Kidney (tissue), 14 donors: ENCODE results near the gene CRYBG1. TPM values are rescaled to one million over a fixed set of nuclear protein-coding genes. Genes with fewer than 3 reads are reported as not detected.
"Not testable (repeated sequence)": the region's sequence is repeated elsewhere in the genome, so short reads cannot be mapped to it uniquely, and the experiment has no call there.

Source experiments
- DNase-seq, 5 donors: peaks; one replicate each; pipeline ENCODE4 v3.0.0-alpha.2; 2013 to 2020
- FAIRE-seq: peaks from 2 replicates; lab custom pipeline; 2012; peaks lifted over from hg19 to GRCh38; lab: Jason Lieb, UNC
- H3K27ac ChIP-seq, 2 donors: one replicate each; pipeline ENCODE4 v1.7.0; 2013; ENCODE audit warnings: low read depth in 2 of 2, low read length in 2 of 2, inconsistent platforms in 1 of 2
- H3K27me3 ChIP-seq: one replicate; pipeline ENCODE4 v1.7.1; 2013; ENCODE audit warnings: low read length, inconsistent platforms; ENCODE audit not compliant: control insufficient read depth, insufficient read depth
- H3K36me3 ChIP-seq, 3 donors: one replicate each; pipeline versions ENCODE4 v1.7.0 to v1.7.1; 2013; ENCODE audit warnings: low read length in 3 of 3, control low read depth in 1 of 3, inconsistent platforms in 1 of 3; ENCODE audit not compliant: insufficient read depth in 3 of 3, control insufficient read depth in 2 of 3
- H3K4me1 ChIP-seq, 3 donors: one replicate each; pipeline versions ENCODE4 v1.7.0 to v1.7.1; 2013; ENCODE audit warnings: low read length in 3 of 3, inconsistent platforms in 1 of 3, low read depth in 1 of 3; ENCODE audit not compliant: control insufficient read depth in 2 of 3, insufficient read depth in 2 of 3
- H3K4me3 ChIP-seq, 3 donors: one replicate each; pipeline versions ENCODE4 v1.7.0 to v1.8.1; 2013; ENCODE audit warnings: low read length in 3 of 3, control low read depth in 1 of 3, inconsistent platforms in 1 of 3
- H3K9ac ChIP-seq, 3 donors: one replicate each; pipeline versions ENCODE4 v1.7.0 to v1.7.1; 2013; ENCODE audit warnings: low read length in 3 of 3, control low read depth in 1 of 3, inconsistent platforms in 1 of 3
- H3K9me3 ChIP-seq, 3 donors: one replicate each; pipeline versions ENCODE4 v1.7.0 to v1.7.1; 2013; ENCODE audit warnings: low read length in 3 of 3, control low read depth in 1 of 3, inconsistent platforms in 1 of 3; ENCODE audit not compliant: control insufficient read depth in 2 of 3, insufficient read depth in 1 of 3
- CTCF ChIP-seq: IDR thresholded peaks from 3 replicates; pipeline ENCODE4 v1.5.1; 2012; ENCODE audit warnings: mild to moderate bottlenecking, moderate library complexity, borderline replicate concordance; ENCODE audit not compliant: insufficient read depth; ENCODE audit errors: extremely low read depth
- intact Hi-C: fragments of 100-400 bp; cut with DNase I; formaldehyde crosslinking; loops from one replicate; pipeline ENCODE4 v1.11.1; 2022
- polyA plus RNA-seq: library from polyadenylated mRNA; stranded (reverse); fragments of 350-450 nt; fragmentation: Illumina TruSeq; extraction: RNeasy Lipid Tissue Mini Kit (QIAGEN cat#74804); gene quantifications from one replicate; pipeline ENCODE4 v1.2.3, GENCODE V29; 2014; ENCODE audit warnings: low read depth, low replicate concordance; ENCODE audit not compliant: insufficient read depth
- total RNA-seq: library from RNA; stranded (reverse); fragmentation: NEBNext Ultra II Directional; extraction: Animal tissue kit (Norgen Biotek cat#: 25700); gene quantifications from one replicate; pipeline ENCODE4 v1.2.1, GENCODE V29; 2021
- donor health status: control.
- donor health status: control.
- donor health status: control.
- donor health status: control.
- donor health status: control.
- donor health status: DM: yes; HTN: yes; CAD: no.
- donor health status: Normal renal cell carcinoma (clear cell type).

CRYBG1 gene
- total and polyA plus RNA-seq, 2 donors from 2014 or later, result 7.0 to 32.6 TPM

GRCh38 chr6:106581468-106581867 is 221.0 kb downstream of the CRYBG1 start:
- Histone ChIP-seq H3K27ac (no peak overlapping the region), H3K9ac (no peak overlapping the region), H3K9me3 (no peaks in the 10 kb centered on the region), H3K4me1 (no peaks in the 10 kb centered on the region), H3K4me3 (no peak overlapping the region), H3K36me3 (peaks cover 0 to 7% (median 0%) of the 10 kb centered on the region in 3 donors), H3K27me3 (no peaks in the 10 kb centered on the region)
- intact Hi-C loops, result no loop called here
- no peak for DNase-seq
- no peak for TF ChIP-seq CTCF
- no peak for FAIRE-seq

GRCh38 chr6:106586815-106587415 is 226.4 kb downstream of the CRYBG1 start:
- Histone ChIP-seq H3K36me3 (peaks cover 0 to 8% (median 7%) of the 10 kb centered on the region in 3 donors), H3K4me1 (no peaks in the 10 kb centered on the region), H3K27ac (no peak overlapping the region), H3K27me3 (no peaks in the 10 kb centered on the region), H3K4me3 (no peak overlapping the region), H3K9me3 (no peaks in the 10 kb centered on the region), H3K9ac (no peak overlapping the region)
- TF ChIP-seq CTCF, result no peak
- intact Hi-C loops, result no loop called here
- FAIRE-seq (no peak), DNase-seq (no peak)

GRCh38 chr6:106588937-106589336 is 228.4 kb downstream of the CRYBG1 start:
- H3K9ac ChIP-seq, H3K4me3 ChIP-seq, DNase-seq, H3K36me3 ChIP-seq, FAIRE-seq, H3K27ac ChIP-seq, intact Hi-C loops, H3K9me3 ChIP-seq, H3K4me1 ChIP-seq, H3K27me3 ChIP-seq: not testable (repeated sequence)

- no peak for DNase-seq
- Histone ChIP-seq H3K36me3 (peaks cover 0 to 7% (median 4%) of the 10 kb centered on the region in 3 donors), H3K27me3 (no peaks in the 10 kb centered on the region), H3K27ac (no peak overlapping the region), H3K9me3 (no peaks in the 10 kb centered on the region), H3K4me3 (no peak overlapping the region), H3K9ac (no peak overlapping the region), H3K4me1 (no peaks in the 10 kb centered on the region)
- no peak for FAIRE-seq
- TF ChIP-seq CTCF, result no peak
- intact Hi-C loops, result no loop called here
Measured at GRCh38 chr6:106591111-106591825, 230.8 kb downstream of the CRYBG1 start.
